IMR-90 (cell line): Measurements from ENCODE around the gene ATRNL1. TPM values are rescaled to one million over a fixed set of nuclear protein-coding genes. Genes with fewer than 3 reads are reported as not detected.

Experiments used
- ATAC-seq: fragments of 200-7000 bp; cut with Tn5 transposase; 2 replicates; pipeline ENCODE4 v1.9.1; 2020; ENCODE audit warnings: low read depth, mild to moderate bottlenecking, moderate library complexity
- BruUV-seq: library from RNA; stranded (reverse); fragments of 400-500 nt; replicated peaks from 2 replicates; lab custom pipeline; 2021; lab: Mats Ljungman, UMichigan
- CTCF ChIA-PET: fragments of 300-600 bp; formaldehyde crosslinking; extraction: SDS; loops from one replicate; lab custom pipeline; 2021; ENCODE audit warnings: antibody characterized with exemption; lab: Yijun Ruan, JAX
- POLR2A ChIA-PET: fragments of 300-600 bp; sonication (Branson Sonifier 250); formaldehyde crosslinking; loops from one replicate; lab custom pipeline; 2022; ENCODE audit warnings: antibody characterized with exemption; ENCODE audit not compliant: unreplicated experiment; lab: Charles Lee
- DNase-seq: peaks from one replicate; pipeline ENCODE4 v3.0.0; 2013
- H2AFZ ChIP-seq: replicated peaks from 2 replicates; pipeline ENCODE3; 2013; ENCODE audit warnings: low read length, mild to moderate bottlenecking; ENCODE audit not compliant: poor library complexity
- H2AK5ac ChIP-seq: 2 replicates; pipeline ENCODE4 v1.6.1; 2013; ENCODE audit warnings: low read depth, low read length, inconsistent platforms
- H2AK9ac ChIP-seq: replicated peaks from 2 replicates; pipeline ENCODE3; 2013; ENCODE audit warnings: mild to moderate bottlenecking, low read depth, low read length, moderate library complexity; ENCODE audit not compliant: poor library complexity
- H2BK120ac ChIP-seq: 2 replicates; pipeline ENCODE4 v1.6.1; 2013; ENCODE audit warnings: low read depth, low read length, inconsistent platforms
- H2BK15ac ChIP-seq: 3 replicates; pipeline ENCODE4 v1.6.1; 2013; ENCODE audit warnings: low read depth, low read length, inconsistent platforms
- H2BK20ac ChIP-seq: 2 replicates; pipeline ENCODE4 v1.6.1; 2013; ENCODE audit warnings: low read depth, mild to moderate bottlenecking, inconsistent platforms, low read length, moderate library complexity
- H2BK5ac ChIP-seq: 2 replicates; pipeline ENCODE4 v1.6.1; 2013; ENCODE audit warnings: mild to moderate bottlenecking, low read depth, low read length, inconsistent platforms; ENCODE audit not compliant: poor library complexity, severe bottlenecking
- H3K14ac ChIP-seq: replicated peaks from 2 replicates; pipeline ENCODE4 v1.6.1; 2013; ENCODE audit warnings: low read depth, low read length, inconsistent platforms
- H3K18ac ChIP-seq: 2 replicates; pipeline ENCODE4 v1.6.1; 2013; ENCODE audit warnings: low read depth, low read length, control low read depth
- H3K23ac ChIP-seq: 2 replicates; pipeline ENCODE4 v1.6.1; 2013; ENCODE audit warnings: low read depth, low read length, inconsistent platforms
- H3K27ac ChIP-seq: 2 replicates; pipeline ENCODE4 v1.5.1; 2013; ENCODE audit warnings: mild to moderate bottlenecking, control low read depth, low read length; ENCODE audit not compliant: insufficient read depth
- H3K27me3 ChIP-seq: 2 replicates; pipeline ENCODE4 v1.6.1; 2013; ENCODE audit warnings: low read length; ENCODE audit not compliant: control insufficient read depth, insufficient read depth
- H3K36me3 ChIP-seq: 2 replicates; pipeline ENCODE4 v1.6.1; 2013; ENCODE audit warnings: low read length, mixed read lengths; ENCODE audit not compliant: control insufficient read depth, insufficient read depth
- H3K4ac ChIP-seq: 2 replicates; pipeline ENCODE4 v1.6.1; 2013; ENCODE audit warnings: low read depth, low read length, inconsistent platforms
- H3K4me1 ChIP-seq: 2 replicates; pipeline ENCODE4 v1.6.1; 2013; ENCODE audit warnings: low read length, mixed read lengths; ENCODE audit not compliant: control insufficient read depth, insufficient read depth
- H3K4me2 ChIP-seq: 2 replicates; pipeline ENCODE4 v1.6.1; 2013; ENCODE audit warnings: low read depth, mild to moderate bottlenecking, control low read depth, low read length, moderate library complexity
- H3K4me3 ChIP-seq: 2 replicates; pipeline ENCODE4 v1.5.1; 2013; ENCODE audit warnings: low read depth, mild to moderate bottlenecking, control low read depth, low read length, moderate library complexity; ENCODE audit not compliant: insufficient read depth
- H3K56ac ChIP-seq: 2 replicates; pipeline ENCODE4 v1.6.1; 2013; ENCODE audit warnings: low read length, inconsistent platforms; ENCODE audit not compliant: insufficient read depth; ENCODE audit errors: extremely low read depth
- H3K79me1 ChIP-seq, 2 experiments: 2 replicates each; pipeline ENCODE4 v1.6.1; 2013; ENCODE audit warnings: low read length in 2 of 2, inconsistent platforms in 1 of 2, low read depth in 1 of 2
- H3K9ac ChIP-seq: 2 replicates; pipeline ENCODE4 v1.6.1; 2013; ENCODE audit warnings: low read depth, low read length, control low read depth
- H3K9me1 ChIP-seq: 2 replicates; pipeline ENCODE4 v1.6.1; 2013; ENCODE audit warnings: low read length, inconsistent platforms; ENCODE audit not compliant: insufficient read depth
- H3K9me3 ChIP-seq: 2 replicates; pipeline ENCODE4 v1.6.1; 2013; ENCODE audit warnings: low read length; ENCODE audit not compliant: control insufficient read depth, insufficient read depth
- H4K20me1 ChIP-seq: 2 replicates; pipeline ENCODE4 v1.6.1; 2013; ENCODE audit warnings: low read length, inconsistent platforms; ENCODE audit not compliant: insufficient read depth
- H4K5ac ChIP-seq: 2 replicates; pipeline ENCODE4 v1.6.1; 2013; ENCODE audit warnings: mild to moderate bottlenecking, low read depth, low read length, control low read depth
- H4K8ac ChIP-seq, 2 experiments: 2 replicates each; pipeline ENCODE4 v1.6.1; 2013; ENCODE audit warnings: low read depth in 2 of 2, low read length in 2 of 2, control low read depth in 1 of 2, inconsistent platforms in 1 of 2
- H4K91ac ChIP-seq: 2 replicates; pipeline ENCODE4 v1.6.1; 2013; ENCODE audit warnings: low read depth, low read length, inconsistent platforms; ENCODE audit not compliant: insufficient read depth
- BHLHE40 ChIP-seq: fragments of 150-350 bp; IDR thresholded peaks from 2 replicates; pipeline ENCODE4 v1.6.1; 2016; ENCODE audit warnings: mild to moderate bottlenecking, low read depth, low read length
- CEBPB ChIP-seq: IDR thresholded peaks from 2 replicates; pipeline ENCODE4 v1.6.1; 2012; ENCODE audit warnings: low read depth, low read length, improper control_type of control experiment
- CHD1 ChIP-seq: IDR thresholded peaks from 2 replicates; pipeline ENCODE4 v1.6.1; 2012; ENCODE audit warnings: low read depth, low read length, improper control_type of control experiment
- MAFK ChIP-seq: IDR thresholded peaks from 2 replicates; pipeline ENCODE4 v1.6.1; 2012; ENCODE audit warnings: low read depth, low read length, improper control_type of control experiment
- NFE2L2 ChIP-seq: fragments of 150-350 bp; IDR thresholded peaks from 2 replicates; pipeline ENCODE4 v1.6.1; 2016; ENCODE audit warnings: low read depth, mild to moderate bottlenecking, low read length
- POLR2A ChIP-seq: IDR thresholded peaks from 2 replicates; pipeline ENCODE4 v1.6.1; 2012; ENCODE audit warnings: mild to moderate bottlenecking, low read depth, low read length
- RAD21 ChIP-seq: IDR thresholded peaks from 2 replicates; pipeline ENCODE4 v1.6.1; 2012; ENCODE audit warnings: low read length, improper control_type of control experiment
- RCOR1 ChIP-seq: IDR thresholded peaks from 2 replicates; pipeline ENCODE4 v1.6.1; 2012; ENCODE audit warnings: mild to moderate bottlenecking, low read length, improper control_type of control experiment; ENCODE audit not compliant: insufficient replicate concordance
- RFX5 ChIP-seq: IDR thresholded peaks from 2 replicates; pipeline ENCODE4 v1.8.0; 2012; ENCODE audit warnings: low read depth, mild to moderate bottlenecking, low read length, moderate library complexity
- SMC3 ChIP-seq: fragments of 150-350 bp; IDR thresholded peaks from 2 replicates; pipeline ENCODE4 v1.6.1; 2016; ENCODE audit warnings: low read depth, mild to moderate bottlenecking, antibody characterized with exemption, low read length, moderate library complexity
- USF2 ChIP-seq: fragments of 150-350 bp; IDR thresholded peaks from 2 replicates; pipeline ENCODE4 v1.6.1; 2017; ENCODE audit warnings: mild to moderate bottlenecking, antibody characterized with exemption, low read length, low read depth
- WGBS, 2 experiments: methylation state at CpG; one replicate each; pipeline versions ENCODE4 v1.1.5 to v1.1.7; 2013; ENCODE audit warnings: missing lambda C conversion rate in 2 of 2; ENCODE audit not compliant: insufficient read length in 1 of 2; ENCODE audit errors: extremely low coverage in 2 of 2; 5-methylcytosine and 5-hydroxymethylcytosine counted together
- dilution Hi-C: fragments of 300-500 bp; cut with HindIII; formaldehyde crosslinking; loops from one replicate; pipeline ENCODE4 v1.14.3; 2018; ENCODE audit warnings: low sequenced_read_pairs; ENCODE audit not compliant: unreplicated experiment
- in situ Hi-C: fragments of 300-500 bp; cut with MboI; formaldehyde crosslinking; loops from 3 replicates; pipeline ENCODE4 v1.14.3; 2019; ENCODE audit warnings: low sequenced_read_pairs, inconsistent platforms, mixed read lengths
- intact Hi-C: fragments of 100-400 bp; cut with micrococcal nuclease; formaldehyde crosslinking; loops from 2 replicates; pipeline ENCODE4 v1.10.0; 2022
- polyA plus RNA-seq, 3 experiments: library from polyadenylated mRNA; depleted of rRNA; stranded (reverse); fragments of >200 nt; gene quantifications; 2 replicates each; pipeline ENCODE4 v1.2.3, GENCODE V29; 2012; ENCODE audit warnings: low replicate concordance in 1 of 3
- total RNA-seq: library from RNA; depleted of rRNA; stranded (reverse); fragments of >200 nt; gene quantifications from 2 replicates; pipeline ENCODE4 v1.2.3, GENCODE V29; 2012
- TF ChIP-seq, protein P1 (sequence below): fragments of 150-350 bp; IDR thresholded peaks from 2 replicates; pipeline ENCODE4 v1.6.1; 2016; ENCODE audit warnings: low read depth, mild to moderate bottlenecking, low read length, moderate library complexity, borderline replicate concordance

ATRNL1 gene
- total and polyA plus RNA-seq, 2 of the 4 experiments (the other 2 are of a cell fraction) = 0.18 to 0.19 TPM

DNA sequence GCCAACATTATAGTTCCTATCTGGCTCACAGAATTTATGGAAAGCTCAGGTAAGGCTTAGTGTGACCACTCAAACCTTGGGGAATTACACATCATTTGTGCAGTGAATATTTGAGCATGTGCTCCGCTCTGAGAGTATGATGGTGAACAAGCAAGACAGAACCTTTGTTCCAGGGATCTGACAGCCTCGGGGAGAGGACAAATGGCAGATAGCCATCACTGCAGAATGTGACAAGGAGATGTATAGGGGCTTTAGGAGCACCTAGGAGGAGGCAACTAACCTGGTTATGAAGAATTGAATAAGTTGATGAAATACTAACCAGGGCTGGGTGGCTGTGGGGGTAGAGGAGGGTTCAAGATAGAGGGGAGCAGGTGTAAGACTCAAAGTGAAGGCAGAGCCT lies 889.4 kb downstream of the ATRNL1 start:
- Histone ChIP-seq H2BK120ac (no peak overlapping the region), H3K4me3 (no peak overlapping the region), H2BK20ac (no peak overlapping the region), H4K20me1 (no peaks in the 10 kb centered on the region), H3K56ac (no peak overlapping the region), H3K14ac (no peak overlapping the region), H4K8ac (no peak overlapping the region), H3K4me1 (peaks cover 2% of the 10 kb centered on the region; the same call in 1 of the 2 replicates), H3K27me3 (peaks cover 1% of the 10 kb centered on the region), H2AK9ac (no peak overlapping the region), H3K4me2 (no peak overlapping the region), H2AFZ (no peak overlapping the region), H2AK5ac (no peak overlapping the region), H3K9me1 (no peaks in the 10 kb centered on the region), H3K18ac (no peak overlapping the region), H3K79me1 (no peaks in the 10 kb centered on the region), H3K23ac (no peak overlapping the region), H3K27ac (no peak overlapping the region), H4K5ac (no peak overlapping the region), H3K4ac (no peak overlapping the region), H3K9me3 (no peaks in the 10 kb centered on the region), H3K36me3 (no peaks in the 10 kb centered on the region), H3K9ac (no peak overlapping the region), H4K91ac (no peak overlapping the region), H2BK5ac (no peak overlapping the region), H2BK15ac (no peak overlapping the region)
- TF ChIP-seq RCOR1 (no peak), CEBPB (no peak), RAD21 (no peak), MAFK (no peak), CHD1 (no peak), USF2 (no peak), SMC3 (no peak), BHLHE40 (no peak), RFX5 (no peak), NFE2L2 (no peak), POLR2A (no peak)
- TF ChIP-seq, protein P1, sequence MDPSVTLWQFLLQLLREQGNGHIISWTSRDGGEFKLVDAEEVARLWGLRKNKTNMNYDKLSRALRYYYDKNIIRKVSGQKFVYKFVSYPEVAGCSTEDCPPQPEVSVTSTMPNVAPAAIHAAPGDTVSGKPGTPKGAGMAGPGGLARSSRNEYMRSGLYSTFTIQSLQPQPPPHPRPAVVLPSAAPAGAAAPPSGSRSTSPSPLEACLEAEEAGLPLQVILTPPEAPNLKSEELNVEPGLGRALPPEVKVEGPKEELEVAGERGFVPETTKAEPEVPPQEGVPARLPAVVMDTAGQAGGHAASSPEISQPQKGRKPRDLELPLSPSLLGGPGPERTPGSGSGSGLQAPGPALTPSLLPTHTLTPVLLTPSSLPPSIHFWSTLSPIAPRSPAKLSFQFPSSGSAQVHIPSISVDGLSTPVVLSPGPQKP = no peak
- POLR2A ChIA-PET = no interaction called here
- no TSS peak for BruUV-seq
- ATAC-seq (no peak), DNase-seq (no peak)
- intact Hi-C loops (no loop called here), in situ Hi-C loops (no loop called here), dilution Hi-C loops (no loop called here)
- CTCF ChIA-PET = no interaction called here
- WGBS, 2 experiments = 62% methylated on average over 2 of the region's 2 CpGs; no CpG with 5 or more reads in 1 of the 2 experiments
